Fibroblast of pulmonary artery (primary cell): Measurements from ENCODE around the gene IL36G.

ENCODE experiments used
- DNase-seq: peaks from one replicate; pipeline ENCODE4 v3.0.0-alpha.2; 2010; ENCODE audit warnings: low read depth
- H3K4me3 ChIP-seq: replicated peaks from 2 replicates; pipeline ENCODE4 v1.5.1; 2011; ENCODE audit warnings: low read depth, mild to moderate bottlenecking, control low read depth, low read length, moderate library complexity
- CTCF ChIP-seq: IDR thresholded peaks from 2 replicates; pipeline ENCODE4 v1.5.1; 2011; ENCODE audit warnings: mild to moderate bottlenecking, control low read depth, low read length, inconsistent platforms; ENCODE audit errors: missing control alignments

Gene IL36G

GRCh38 chr2:112967023-112967422 lies 10.8 kb upstream of the IL36G start:
- H3K4me3 ChIP-seq = no peak overlapping the region
- TF ChIP-seq CTCF = no peak
- DNase-seq = no peak

- DNase-seq = no peak
- TF ChIP-seq CTCF = no peak
- H3K4me3 ChIP-seq = no peak overlapping the region
These were observed 5.3 kb upstream of the IL36G start for GRCh38 chr2:112972423-112973086.

GRCh38 chr2:112973156-112973555 lies 4.7 kb upstream of the IL36G start:
- no peak for DNase-seq
- TF ChIP-seq CTCF = no peak
- H3K4me3 ChIP-seq = no peak overlapping the region

GRCh38 chr2:112979731-112980130 lies 1.9 kb downstream of the IL36G start:
- H3K4me3 ChIP-seq = no peak overlapping the region
- no peak for DNase-seq
- no peak for TF ChIP-seq CTCF

GRCh38 chr2:112980537-112980936 lies 2.7 kb downstream of the IL36G start:
- TF ChIP-seq CTCF = no peak
- no peak overlapping the region for H3K4me3 ChIP-seq
- no peak for DNase-seq

- TF ChIP-seq CTCF = no peak
- H3K4me3 ChIP-seq = no peak overlapping the region
- no peak for DNase-seq
These were observed 7.3 kb downstream of the IL36G start for GRCh38 chr2:112985090-112985489.

DNA sequence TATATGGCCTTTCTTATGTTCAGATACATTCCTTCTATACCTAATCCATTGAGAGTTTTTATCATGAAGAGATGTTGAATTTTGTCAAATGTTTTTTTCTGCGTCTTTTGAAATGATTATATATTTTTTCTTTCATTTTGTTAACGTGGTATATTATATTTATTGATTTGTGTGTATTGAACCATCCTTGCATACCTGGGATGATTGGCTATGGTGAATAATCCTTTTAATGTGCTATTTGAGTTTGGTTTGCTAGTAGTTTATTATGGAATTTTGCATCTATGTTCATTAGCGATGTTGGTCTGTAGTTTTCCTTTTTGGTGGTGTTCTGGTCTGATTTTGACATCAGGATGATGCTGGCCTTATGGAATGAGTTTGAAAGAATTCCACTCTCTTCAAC lies 11.8 kb downstream of the IL36G start:
- DNase-seq = no peak
- no peak for TF ChIP-seq CTCF
- H3K4me3 ChIP-seq = no peak overlapping the region
